ENCODE results near the gene RBM20.

DNA sequence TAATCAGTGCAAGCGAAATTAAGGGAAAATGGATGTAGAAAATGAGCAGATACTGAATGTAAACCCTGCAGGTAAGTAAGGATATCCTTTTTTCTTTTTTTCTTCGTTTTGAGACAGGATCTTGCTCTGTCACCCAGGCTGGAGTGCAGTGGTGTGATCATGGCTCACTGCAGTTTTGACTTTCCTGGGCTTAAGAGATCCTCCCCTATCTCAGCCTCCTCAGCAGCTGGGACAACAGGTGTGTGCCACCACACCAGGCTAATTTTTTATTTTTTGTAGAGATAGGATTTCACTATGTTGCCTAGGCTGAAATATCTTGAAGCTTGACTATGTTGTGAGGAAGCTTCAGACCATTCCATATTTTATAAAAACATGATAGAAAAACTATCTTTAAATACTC lies 231.9 kb downstream of the RBM20 start:
- TF ChIP-seq, protein P1, sequence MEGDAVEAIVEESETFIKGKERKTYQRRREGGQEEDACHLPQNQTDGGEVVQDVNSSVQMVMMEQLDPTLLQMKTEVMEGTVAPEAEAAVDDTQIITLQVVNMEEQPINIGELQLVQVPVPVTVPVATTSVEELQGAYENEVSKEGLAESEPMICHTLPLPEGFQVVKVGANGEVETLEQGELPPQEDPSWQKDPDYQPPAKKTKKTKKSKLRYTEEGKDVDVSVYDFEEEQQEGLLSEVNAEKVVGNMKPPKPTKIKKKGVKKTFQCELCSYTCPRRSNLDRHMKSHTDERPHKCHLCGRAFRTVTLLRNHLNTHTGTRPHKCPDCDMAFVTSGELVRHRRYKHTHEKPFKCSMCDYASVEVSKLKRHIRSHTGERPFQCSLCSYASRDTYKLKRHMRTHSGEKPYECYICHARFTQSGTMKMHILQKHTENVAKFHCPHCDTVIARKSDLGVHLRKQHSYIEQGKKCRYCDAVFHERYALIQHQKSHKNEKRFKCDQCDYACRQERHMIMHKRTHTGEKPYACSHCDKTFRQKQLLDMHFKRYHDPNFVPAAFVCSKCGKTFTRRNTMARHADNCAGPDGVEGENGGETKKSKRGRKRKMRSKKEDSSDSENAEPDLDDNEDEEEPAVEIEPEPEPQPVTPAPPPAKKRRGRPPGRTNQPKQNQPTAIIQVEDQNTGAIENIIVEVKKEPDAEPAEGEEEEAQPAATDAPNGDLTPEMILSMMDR (IDR thresholded peaks at IDR 0.05) = no peak
- TF ChIP-seq POLR2AphosphoS5 (IDR thresholded peaks at IDR 0.05; ENCODE audit: low read depth, low read length) = no peak
- TF ChIP-seq, protein P2, sequence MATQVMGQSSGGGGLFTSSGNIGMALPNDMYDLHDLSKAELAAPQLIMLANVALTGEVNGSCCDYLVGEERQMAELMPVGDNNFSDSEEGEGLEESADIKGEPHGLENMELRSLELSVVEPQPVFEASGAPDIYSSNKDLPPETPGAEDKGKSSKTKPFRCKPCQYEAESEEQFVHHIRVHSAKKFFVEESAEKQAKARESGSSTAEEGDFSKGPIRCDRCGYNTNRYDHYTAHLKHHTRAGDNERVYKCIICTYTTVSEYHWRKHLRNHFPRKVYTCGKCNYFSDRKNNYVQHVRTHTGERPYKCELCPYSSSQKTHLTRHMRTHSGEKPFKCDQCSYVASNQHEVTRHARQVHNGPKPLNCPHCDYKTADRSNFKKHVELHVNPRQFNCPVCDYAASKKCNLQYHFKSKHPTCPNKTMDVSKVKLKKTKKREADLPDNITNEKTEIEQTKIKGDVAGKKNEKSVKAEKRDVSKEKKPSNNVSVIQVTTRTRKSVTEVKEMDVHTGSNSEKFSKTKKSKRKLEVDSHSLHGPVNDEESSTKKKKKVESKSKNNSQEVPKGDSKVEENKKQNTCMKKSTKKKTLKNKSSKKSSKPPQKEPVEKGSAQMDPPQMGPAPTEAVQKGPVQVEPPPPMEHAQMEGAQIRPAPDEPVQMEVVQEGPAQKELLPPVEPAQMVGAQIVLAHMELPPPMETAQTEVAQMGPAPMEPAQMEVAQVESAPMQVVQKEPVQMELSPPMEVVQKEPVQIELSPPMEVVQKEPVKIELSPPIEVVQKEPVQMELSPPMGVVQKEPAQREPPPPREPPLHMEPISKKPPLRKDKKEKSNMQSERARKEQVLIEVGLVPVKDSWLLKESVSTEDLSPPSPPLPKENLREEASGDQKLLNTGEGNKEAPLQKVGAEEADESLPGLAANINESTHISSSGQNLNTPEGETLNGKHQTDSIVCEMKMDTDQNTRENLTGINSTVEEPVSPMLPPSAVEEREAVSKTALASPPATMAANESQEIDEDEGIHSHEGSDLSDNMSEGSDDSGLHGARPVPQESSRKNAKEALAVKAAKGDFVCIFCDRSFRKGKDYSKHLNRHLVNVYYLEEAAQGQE (IDR thresholded peaks at IDR 0.05; ENCODE audit: insufficient read depth in 1 of 2, low read depth in 2 of 2, low read length in 1 of 2) = no peak

Data from Panc1 (cell line).